C1 segment of cervical spinal cord (tissue), 14 donors: ENCODE results near the gene DOC2A.
"Not testable (repeated sequence)": the region's sequence is repeated elsewhere in the genome, so short reads cannot be mapped to it uniquely, and the experiment has no call there.

Source experiments
- DNase-seq, 14 donors: peaks; one replicate each; lab custom pipeline; 2025; lab: John Stamatoyannopoulos, UW

DOC2A gene

GRCh38 chr16:30027588-30028437, 17.0 kb upstream of the DOC2A start:
- DNase-seq, result no peak

GRCh38 chr16:30026449-30026848, 15.6 kb upstream of the DOC2A start:
- no peak for DNase-seq

- no peak for DNase-seq
These were observed 14.7 kb upstream of the DOC2A start for GRCh38 chr16:30025574-30025973.

- no peak for DNase-seq
These were observed 14.3 kb upstream of the DOC2A start for GRCh38 chr16:30025156-30025555.

GRCh38 chr16:30024451-30024850, 13.6 kb upstream of the DOC2A start:
- DNase-seq, result no peak

GRCh38 chr16:30023586-30023985, 12.8 kb upstream of the DOC2A start:
- no peak for DNase-seq

- DNase-seq, result no peak
These were observed 12.1 kb upstream of the DOC2A start, which contains the start of gene C16orf92 for GRCh38 chr16:30022887-30023286. C16orf92 (plus strand) TSS chr16:30023198; CDS start chr16:30023341, 143 bp downstream.

GRCh38 chr16:30018731-30019158, 7.9 kb upstream of the DOC2A start:
- peak in 1 of 14 donors; percentile 70 for DNase-seq

GRCh38 chr16:30017937-30018336, 7.1 kb upstream of the DOC2A start:
- DNase-seq, result not testable (repeated sequence)

- no peak for DNase-seq
These were observed 6.4 kb upstream of the DOC2A start for GRCh38 chr16:30017277-30017656.

- no peak for DNase-seq
These were observed 5.9 kb upstream of the DOC2A start for GRCh38 chr16:30016555-30017276.

GRCh38 chr16:30015450-30015849, 4.6 kb upstream of the DOC2A start:
- not testable (repeated sequence) for DNase-seq

GRCh38 chr16:30012598-30012997, 1.8 kb upstream of the DOC2A start:
- DNase-seq, result not testable (repeated sequence)

- no peak for DNase-seq
These were observed 1.1 kb upstream of the DOC2A start for GRCh38 chr16:30011714-30012504.

- peak in 1 of 14 donors; percentile 44 for DNase-seq
These were observed 610 bp downstream of the DOC2A start for GRCh38 chr16:30009990-30010843.

GRCh38 chr16:30009085-30009862, 1.6 kb downstream of the DOC2A start:
- no peak for DNase-seq

- no peak for DNase-seq
These were observed 3.4 kb downstream of the DOC2A start for GRCh38 chr16:30007378-30007895.

GRCh38 chr16:30006659-30007377, 4.0 kb downstream of the DOC2A start:
- DNase-seq, result no peak

- no peak for DNase-seq
These were observed 4.7 kb downstream of the DOC2A start for GRCh38 chr16:30006095-30006473.
